ENCODE data around the gene RCHY1. TPM values are rescaled to one million over a fixed set of nuclear protein-coding genes. Genes with fewer than 3 reads are reported as not detected.
"Not testable (repeated sequence)": the region's sequence is repeated elsewhere in the genome, so short reads cannot be mapped to it uniquely, and the experiment has no call there.

Gene RCHY1
- total and polyA plus RNA-seq, 7 experiments from 2014 or later, result 23.0 to 37.8 (median 29.6) TPM

GRCh38 chr4:75533926-75534325, 19.7 kb upstream of the RCHY1 start:
- H3K4me3 Mint-ChIP-seq; H3K27ac ChIP-seq (ENCODE audit: low read depth, low read length); H3K4me3 ChIP-seq (ENCODE audit: low read length); H3K27me3 ChIP-seq (ENCODE audit: control insufficient read depth in 2 of 2, insufficient read depth in 2 of 2, low read length in 2 of 2); H3K4me1 Mint-ChIP-seq; H3K9me3 ChIP-seq (ENCODE audit: control insufficient read depth in 2 of 3, low read length in 3 of 3); intact Hi-C loops (cut with micrococcal nuclease); CTCF ChIA-PET; H3K27me3 Mint-ChIP-seq; DNase-seq; H3K27ac Mint-ChIP-seq; H3K4me1 ChIP-seq (ENCODE audit: control insufficient read depth in 2 of 2, insufficient read depth in 2 of 2, low read length in 2 of 2); POLR2A ChIA-PET; ATAC-seq: not testable (repeated sequence)
- H3K9me3 Mint-ChIP-seq, result peaks cover 7 to 36% (median 16%) of the 10 kb centered on the region in 11 donors
- peaks cover 0 to 35% (median 14%) of the 10 kb centered on the region in 3 experiments for H3K36me3 ChIP-seq (ENCODE audit: control insufficient read depth in 2 of 3, insufficient read depth in 3 of 3, low read length in 3 of 3)
- H3K36me3 Mint-ChIP-seq, result peaks cover 35 to 74% (median 53%) of the 10 kb centered on the region in 5 donors

- H3K4me1 ChIP-seq (ENCODE audit: control insufficient read depth in 2 of 2, insufficient read depth in 2 of 2, low read length in 2 of 2); H3K4me1 Mint-ChIP-seq; intact Hi-C loops (cut with micrococcal nuclease); ATAC-seq; H3K9me3 ChIP-seq (ENCODE audit: control insufficient read depth in 2 of 3, low read length in 3 of 3); H3K27me3 ChIP-seq (ENCODE audit: control insufficient read depth in 2 of 2, insufficient read depth in 2 of 2, low read length in 2 of 2); H3K27ac ChIP-seq (ENCODE audit: low read depth, low read length); DNase-seq; CTCF ChIA-PET; H3K4me3 ChIP-seq (ENCODE audit: low read length); H3K27me3 Mint-ChIP-seq; POLR2A ChIA-PET; H3K27ac Mint-ChIP-seq; H3K4me3 Mint-ChIP-seq: not testable (repeated sequence)
- peaks cover 31 to 71% (median 53%) of the 10 kb centered on the region in 5 donors for H3K36me3 Mint-ChIP-seq
- H3K9me3 Mint-ChIP-seq, result peaks cover 7 to 36% (median 16%) of the 10 kb centered on the region in 11 donors
- H3K36me3 ChIP-seq (ENCODE audit: control insufficient read depth in 2 of 3, insufficient read depth in 3 of 3, low read length in 3 of 3), result peaks cover 0 to 36% (median 14%) of the 10 kb centered on the region in 3 experiments
Observed at GRCh38 chr4:75533339-75533887, 19.2 kb upstream of the RCHY1 start.

GRCh38 chr4:75531536-75532143, 17.4 kb upstream of the RCHY1 start:
- DNase-seq; ATAC-seq; intact Hi-C loops (cut with micrococcal nuclease); H3K4me3 Mint-ChIP-seq; H3K27ac Mint-ChIP-seq; H3K27ac ChIP-seq (ENCODE audit: low read depth, low read length); H3K9me3 ChIP-seq (ENCODE audit: control insufficient read depth in 2 of 3, low read length in 3 of 3); POLR2A ChIA-PET; CTCF ChIA-PET; H3K27me3 Mint-ChIP-seq; H3K4me1 Mint-ChIP-seq; H3K4me3 ChIP-seq (ENCODE audit: low read length); H3K27me3 ChIP-seq (ENCODE audit: control insufficient read depth in 2 of 2, insufficient read depth in 2 of 2, low read length in 2 of 2); H3K4me1 ChIP-seq (ENCODE audit: control insufficient read depth in 2 of 2, insufficient read depth in 2 of 2, low read length in 2 of 2): not testable (repeated sequence)
- peaks cover 30 to 70% (median 63%) of the 10 kb centered on the region in 5 donors for H3K36me3 Mint-ChIP-seq
- peaks cover 7 to 36% (median 16%) of the 10 kb centered on the region in 11 donors for H3K9me3 Mint-ChIP-seq
- H3K36me3 ChIP-seq (ENCODE audit: control insufficient read depth in 2 of 3, insufficient read depth in 3 of 3, low read length in 3 of 3), result peaks cover 14 to 53% (median 18%) of the 10 kb centered on the region in 3 experiments

GRCh38 chr4:75530556-75531322, 16.5 kb upstream of the RCHY1 start:
- Mint-ChIP-seq H3K4me3 (no peak overlapping the region), H3K27ac (no peak overlapping the region), H3K4me1 (peaks cover 0 to 5% (median 3%) of the 10 kb centered on the region in 7 donors), H3K36me3 (peaks cover 35 to 76% (median 72%) of the 10 kb centered on the region in 5 donors), H3K9me3 (peaks cover 7 to 34% (median 16%) of the 10 kb centered on the region in 11 donors), H3K27me3 (no peaks in the 10 kb centered on the region)
- Histone ChIP-seq H3K36me3 (ENCODE audit: control insufficient read depth in 2 of 3, insufficient read depth in 3 of 3, low read length in 3 of 3) (peaks cover 14 to 59% (median 20%) of the 10 kb centered on the region in 3 experiments), H3K9me3 (ENCODE audit: control insufficient read depth in 2 of 3, low read length in 3 of 3) (peaks cover 0 to 6% (median 0%) of the 10 kb centered on the region in 3 experiments), H3K27me3 (ENCODE audit: control insufficient read depth in 2 of 2, insufficient read depth in 2 of 2, low read length in 2 of 2) (no peaks in the 10 kb centered on the region), H3K4me1 (ENCODE audit: control insufficient read depth in 2 of 2, insufficient read depth in 2 of 2, low read length in 2 of 2) (no peaks in the 10 kb centered on the region), H3K27ac (ENCODE audit: low read depth, low read length) (no peak overlapping the region), H3K4me3 (ENCODE audit: low read length) (no peak overlapping the region)
- DNase-seq, result no peak
- CTCF ChIA-PET, result interaction anchor here (0.7 kb wide), 1 partner anchor 16 kb away, joined by 3 read pairs; the partner anchor contains the start of genes RCHY1 and THAP6
- POLR2A ChIA-PET, result no interaction called here
- no peak for ATAC-seq
- intact Hi-C loops (cut with micrococcal nuclease), result no loop called here

GRCh38 chr4:75527482-75527881, 13.3 kb upstream of the RCHY1 start:
- no peaks in the 10 kb centered on the region for H3K27me3 Mint-ChIP-seq
- Histone ChIP-seq H3K4me3 (ENCODE audit: low read length) (no peak overlapping the region), H3K27ac (ENCODE audit: low read depth, low read length) (no peak overlapping the region), H3K36me3 (ENCODE audit: control insufficient read depth in 2 of 3, insufficient read depth in 3 of 3, low read length in 3 of 3) (peaks cover 20 to 65% (median 20%) of the 10 kb centered on the region in 3 experiments), H3K9me3 (ENCODE audit: control insufficient read depth in 2 of 3, low read length in 3 of 3) (peaks cover 0 to 6% (median 0%) of the 10 kb centered on the region in 3 experiments), H3K27me3 (ENCODE audit: control insufficient read depth in 2 of 2, insufficient read depth in 2 of 2, low read length in 2 of 2) (no peaks in the 10 kb centered on the region), H3K4me1 (ENCODE audit: control insufficient read depth in 2 of 2, insufficient read depth in 2 of 2, low read length in 2 of 2) (no peaks in the 10 kb centered on the region)
- peaks cover 8 to 22% (median 14%) of the 10 kb centered on the region in 7 donors for H3K4me1 Mint-ChIP-seq
- POLR2A ChIA-PET, result interaction anchor here (0.6 kb wide), 1 partner anchor 314 kb away, joined by 3 read pairs; no protein-coding TSS in a partner anchor
- no peak for ATAC-seq
- DNase-seq, result no peak
- H3K36me3 Mint-ChIP-seq, result peaks cover 46 to 88% (median 83%) of the 10 kb centered on the region in 5 donors
- intact Hi-C loops (cut with micrococcal nuclease), result no loop called here
- no peak overlapping the region for H3K27ac Mint-ChIP-seq
- peaks cover 2 to 21% (median 9%) of the 10 kb centered on the region in 11 donors for H3K9me3 Mint-ChIP-seq
- no peak overlapping the region for H3K4me3 Mint-ChIP-seq
- CTCF ChIA-PET, result no interaction called here

GRCh38 chr4:75525910-75526309, 11.7 kb upstream of the RCHY1 start:
- H3K27me3 Mint-ChIP-seq, result no peaks in the 10 kb centered on the region
- no peak for ATAC-seq
- CTCF ChIA-PET, result no interaction called here

More at GRCh38 chr4:75525910-75526309, 11.7 kb upstream of the RCHY1 start:
- POLR2A ChIA-PET, result interaction anchor here (1.3 to 1.5 kb wide), 2 partner anchors 10 to 11 kb away, joined by 3 to 8 read pairs; partner anchors contain the start of genes RCHY1 and THAP6
- H3K4me3 ChIP-seq (ENCODE audit: low read length), result no peak overlapping the region
- Mint-ChIP-seq H3K9me3 (peaks cover 0 to 5% (median 0%) of the 10 kb centered on the region in 11 donors), H3K4me3 (no peak overlapping the region), H3K27ac (peak overlapping the region in 2 of 9 donors; percentile 1 to 2), H3K4me1 (peaks cover 9 to 27% (median 18%) of the 10 kb centered on the region in 7 donors), H3K36me3 (peaks cover 36 to 84% (median 73%) of the 10 kb centered on the region in 5 donors)
- intact Hi-C loops (cut with micrococcal nuclease), result no loop called here
- peaks cover 0 to under 1% (median 0%) of the 10 kb centered on the region in 3 experiments for H3K9me3 ChIP-seq (ENCODE audit: control insufficient read depth in 2 of 3, low read length in 3 of 3)
- no peaks in the 10 kb centered on the region for H3K4me1 ChIP-seq (ENCODE audit: control insufficient read depth in 2 of 2, insufficient read depth in 2 of 2, low read length in 2 of 2)
- no peak overlapping the region for H3K27ac ChIP-seq (ENCODE audit: low read depth, low read length)
- peaks cover 15 to 55% (median 26%) of the 10 kb centered on the region in 3 experiments for H3K36me3 ChIP-seq (ENCODE audit: control insufficient read depth in 2 of 3, insufficient read depth in 3 of 3, low read length in 3 of 3)
- no peaks in the 10 kb centered on the region for H3K27me3 ChIP-seq (ENCODE audit: control insufficient read depth in 2 of 2, insufficient read depth in 2 of 2, low read length in 2 of 2)
- no peak for DNase-seq

Measured in naive thymus-derived CD4-positive, alpha-beta T cell (primary cell).